ENCODE data around the gene ASRGL1.
A peak's percentile ranks its signal among the peaks of the same experiment; 100 is the strongest.
"Not testable (repeated sequence)": the region's sequence is repeated elsewhere in the genome, so short reads cannot be mapped to it uniquely, and the experiment has no call there.

The ASRGL1 gene

DNA sequence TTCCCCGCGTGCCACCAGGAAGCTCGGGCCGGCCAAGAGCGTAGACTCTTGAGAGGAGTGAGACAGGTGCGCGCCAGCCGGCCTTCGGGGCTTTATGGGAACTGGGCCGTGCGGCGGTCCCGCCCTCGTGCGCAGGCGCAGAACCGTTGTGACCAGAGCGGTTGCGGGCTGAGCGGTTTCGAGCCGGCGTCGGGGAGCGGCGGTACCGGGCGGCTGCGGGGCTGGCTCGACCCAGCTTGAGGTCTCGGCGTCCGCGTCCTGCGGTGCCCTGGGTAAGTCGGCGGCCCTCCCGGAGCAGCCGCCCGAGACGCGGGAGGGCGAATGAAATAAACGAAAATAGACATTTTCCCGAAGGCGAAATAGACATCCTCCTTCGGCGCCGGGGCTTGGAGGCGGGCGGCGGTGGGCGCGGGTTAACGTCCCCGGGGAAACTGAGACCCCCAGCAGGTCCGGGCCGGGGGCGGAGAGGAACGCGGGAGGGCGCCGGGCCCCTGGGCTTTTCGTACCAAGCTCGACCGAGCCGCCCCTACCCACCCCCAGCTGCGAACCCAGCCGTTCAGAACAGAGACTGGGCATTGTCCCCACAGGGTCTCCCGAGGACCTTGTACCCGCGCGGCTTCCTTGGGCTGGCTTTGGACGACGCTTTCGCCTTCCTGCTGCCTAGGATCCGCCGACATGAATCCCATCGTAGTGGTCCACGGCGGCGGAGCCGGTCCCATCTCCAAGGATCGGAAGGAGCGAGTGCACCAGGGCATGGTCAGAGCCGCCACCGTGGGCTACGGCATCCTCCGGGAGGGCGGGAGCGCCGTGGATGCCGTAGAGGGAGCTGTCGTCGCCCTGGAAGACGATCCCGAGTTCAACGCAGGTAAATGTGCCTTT, at the start of gene ASRGL1:
ASRGL1 (plus strand) TSS at position 146 of the 879 bp plus-strand sequence; CDS start at position 676, 530 bp downstream.
- DNase-seq (ENCODE audit: extremely low spot score, insufficient read length, low read depth) (peak; percentile 58), FAIRE-seq (peak; percentile 5)

GRCh38 chr11:62295504-62295903, 41.7 kb upstream of the ASRGL1 start:
- FAIRE-seq (no peak), DNase-seq (ENCODE audit: extremely low spot score, insufficient read length, low read depth) (no peak)

GRCh38 chr11:62298975-62299374, 38.3 kb upstream of the ASRGL1 start, which contains the start of gene SCGB1D4:
SCGB1D4 (minus strand) TSS chr11:62299075; CDS start chr11:62299010, 65 bp downstream.
- no peak for FAIRE-seq
- DNase-seq (ENCODE audit: extremely low spot score, insufficient read length, low read depth) = no peak

DNA sequence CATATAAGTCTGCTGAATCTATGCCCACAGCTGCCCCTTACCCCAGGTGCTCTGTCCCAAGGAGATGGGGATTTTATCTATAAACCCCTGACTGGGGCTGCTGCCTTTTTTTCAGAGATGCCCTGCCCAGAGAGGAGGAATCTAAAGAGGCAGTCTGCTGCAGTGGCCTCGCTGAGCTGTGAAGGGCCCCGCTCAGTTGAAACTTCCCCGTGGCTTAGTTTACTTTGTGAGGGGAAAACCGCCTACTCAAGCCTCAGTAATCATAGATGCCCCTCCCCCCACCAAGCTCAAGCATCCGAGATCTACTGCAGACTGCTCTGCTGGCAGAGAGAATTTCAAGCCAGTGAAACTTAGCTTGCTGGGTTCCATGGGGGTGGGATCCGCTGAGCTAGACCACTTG, 31.0 kb upstream of the ASRGL1 start:
- FAIRE-seq = no peak
- DNase-seq (ENCODE audit: extremely low spot score, insufficient read length, low read depth) = no peak

GRCh38 chr11:62307950-62308349, 29.3 kb upstream of the ASRGL1 start:
- DNase-seq (ENCODE audit: extremely low spot score, insufficient read length, low read depth) (no peak), FAIRE-seq (no peak)

- FAIRE-seq = no peak
Observed at GRCh38 chr11:62309991-62310390, 27.3 kb upstream of the ASRGL1 start.

GRCh38 chr11:62315431-62315830, 21.8 kb upstream of the ASRGL1 start:
- FAIRE-seq = no peak
- DNase-seq (ENCODE audit: extremely low spot score, insufficient read length, low read depth) = no peak

More at GRCh38 chr11:62309991-62310390, 27.3 kb upstream of the ASRGL1 start:
- DNase-seq (ENCODE audit: extremely low spot score, insufficient read length, low read depth) = no peak

GRCh38 chr11:62322524-62322923, 14.7 kb upstream of the ASRGL1 start:
- DNase-seq (ENCODE audit: extremely low spot score, insufficient read length, low read depth) = no peak
- no peak for FAIRE-seq

- FAIRE-seq = no peak
- DNase-seq (ENCODE audit: extremely low spot score, insufficient read length, low read depth) = peak; percentile 23
Observed at GRCh38 chr11:62324731-62325556, 12.3 kb upstream of the ASRGL1 start.

GRCh38 chr11:62325781-62326180, 11.5 kb upstream of the ASRGL1 start:
- not testable (repeated sequence) for FAIRE-seq; DNase-seq (ENCODE audit: extremely low spot score, insufficient read length, low read depth)

DNA sequence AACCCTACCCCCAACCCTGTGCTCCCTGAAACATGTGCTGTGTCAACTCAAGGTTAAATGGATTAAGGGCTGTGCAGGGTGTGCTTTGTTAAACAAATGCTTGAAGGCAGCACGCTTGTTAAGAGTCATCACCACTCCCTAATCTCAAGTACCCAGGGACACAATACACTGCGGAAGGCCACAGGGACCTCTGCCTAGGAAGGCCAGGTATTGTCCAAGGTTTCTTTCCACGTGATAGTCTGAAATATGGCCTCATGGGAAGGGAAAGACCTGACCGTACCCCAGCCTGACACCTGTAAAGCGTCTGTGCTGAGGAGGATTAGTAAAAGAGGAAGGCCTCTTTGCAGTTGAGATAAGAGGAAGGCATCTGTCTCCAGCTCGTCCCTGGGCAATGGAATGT, 10.5 kb upstream of the ASRGL1 start:
- FAIRE-seq; DNase-seq (ENCODE audit: extremely low spot score, insufficient read length, low read depth): not testable (repeated sequence)

- FAIRE-seq; DNase-seq (ENCODE audit: extremely low spot score, insufficient read length, low read depth): not testable (repeated sequence)
Observed at GRCh38 chr11:62327541-62327940, 9.7 kb upstream of the ASRGL1 start.

- not testable (repeated sequence) for FAIRE-seq; DNase-seq (ENCODE audit: extremely low spot score, insufficient read length, low read depth)
Observed at GRCh38 chr11:62331264-62331663, 6.0 kb upstream of the ASRGL1 start.

GRCh38 chr11:62333768-62334167, 3.5 kb upstream of the ASRGL1 start:
- FAIRE-seq = no peak

DNA sequence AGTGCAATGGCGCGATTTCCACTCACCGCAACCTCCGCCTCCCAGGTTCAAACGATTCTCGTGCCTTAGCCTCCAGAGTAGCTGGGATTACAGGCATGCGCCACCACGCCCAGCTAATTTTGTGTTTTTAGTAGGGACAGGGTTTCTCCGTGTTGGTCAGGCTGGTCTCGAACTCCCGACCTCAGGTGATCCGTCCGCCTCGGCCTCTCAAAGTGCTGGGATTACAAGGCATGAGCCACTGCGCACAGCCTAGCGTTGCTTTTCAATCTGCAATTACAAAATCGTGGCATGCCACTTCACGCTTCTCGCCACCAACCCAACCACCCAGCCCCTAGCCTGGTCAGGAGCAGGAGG, 322 bp upstream of the ASRGL1 start:
- DNase-seq (ENCODE audit: extremely low spot score, insufficient read length, low read depth); FAIRE-seq: not testable (repeated sequence)

More at GRCh38 chr11:62333768-62334167, 3.5 kb upstream of the ASRGL1 start:
- DNase-seq (ENCODE audit: extremely low spot score, insufficient read length, low read depth) = no peak

DNA sequence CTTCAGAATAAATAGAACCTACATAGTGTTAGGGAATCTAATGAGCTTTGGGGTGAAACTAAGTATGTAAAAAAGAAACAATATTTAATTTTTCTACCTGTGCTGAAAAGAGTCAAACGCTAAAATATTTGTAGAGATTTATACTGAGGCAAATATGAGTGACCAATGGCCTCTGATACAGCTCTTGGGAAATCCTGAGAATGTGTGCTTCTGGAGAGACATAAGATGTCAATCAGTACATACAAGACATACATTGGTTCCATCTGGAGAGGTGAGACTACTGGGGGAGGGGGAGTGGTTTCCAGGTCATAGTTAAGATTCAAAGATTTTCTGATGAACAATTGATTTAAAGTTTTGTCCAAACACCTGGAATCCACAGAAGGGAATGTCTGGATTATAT, 970 bp downstream of the ASRGL1 start:
- no peak for DNase-seq (ENCODE audit: extremely low spot score, insufficient read length, low read depth)
- no peak for FAIRE-seq

- FAIRE-seq (no peak), DNase-seq (ENCODE audit: extremely low spot score, insufficient read length, low read depth) (no peak)
Observed at GRCh38 chr11:62340269-62340901, 3.1 kb downstream of the ASRGL1 start.

- DNase-seq (ENCODE audit: extremely low spot score, insufficient read length, low read depth) (no peak), FAIRE-seq (no peak)
Observed at GRCh38 chr11:62341588-62341987, 4.3 kb downstream of the ASRGL1 start.

GRCh38 chr11:62343646-62344190, 6.5 kb downstream of the ASRGL1 start:
- FAIRE-seq; DNase-seq (ENCODE audit: extremely low spot score, insufficient read length, low read depth): not testable (repeated sequence)

GRCh38 chr11:62344210-62344609, 7.0 kb downstream of the ASRGL1 start:
- FAIRE-seq (no peak), DNase-seq (ENCODE audit: extremely low spot score, insufficient read length, low read depth) (no peak)
